Subcutaneous adipose tissue (tissue), 4 donors: ENCODE results near the gene MYLK3. TPM values are rescaled to one million over a fixed set of nuclear protein-coding genes. Genes with fewer than 3 reads are reported as not detected.

Experiments
- CTCF ChIP-seq: fragments of 450-650 bp; IDR thresholded peaks from one replicate; pipeline ENCODE4 v1.5.1; 2016; ENCODE audit warnings: low read depth, mild to moderate bottlenecking, control low read depth, antibody characterized with exemption, moderate library complexity
- total RNA-seq, 4 donors: library from RNA; depleted of rRNA; stranded (reverse); fragments of >200 nt; gene quantifications; one replicate each; pipeline ENCODE4 v1.1.0, GENCODE V29; 2016

Gene MYLK3
- total RNA-seq, 4 donors from 2014 or later: 0.17 to 2.6 (median 0.49) TPM

GRCh38 chr16:46757339-46758050 is 9.4 kb upstream of the MYLK3 start:
- TF ChIP-seq CTCF: no peak

GRCh38 chr16:46756772-46757171 is 8.6 kb upstream of the MYLK3 start:
- TF ChIP-seq CTCF: no peak

- no peak for TF ChIP-seq CTCF
These were observed 4.9 kb upstream of the MYLK3 start for GRCh38 chr16:46753015-46753414.

GRCh38 chr16:46751381-46751780 is 3.2 kb upstream of the MYLK3 start:
- no peak for TF ChIP-seq CTCF

GRCh38 chr16:46748775-46749705 is 896 bp upstream of the MYLK3 start:
- no peak for TF ChIP-seq CTCF

GRCh38 chr16:46746821-46747776 is 1.0 kb downstream of the MYLK3 start:
- TF ChIP-seq CTCF: no peak
